Upper lobe of right lung (tissue), 1 donor: Measurements from ENCODE around the gene PRDM10. TPM values are rescaled to one million over a fixed set of nuclear protein-coding genes. Genes with fewer than 3 reads are reported as not detected.

Experiments used
- ATAC-seq: fragments of 200-7000 bp; cut with Tn5 transposase; one replicate; pipeline ENCODE4 v1.9.1; 2020; ENCODE audit warnings: mild to moderate bottlenecking, moderate library complexity
- DNase-seq: peaks from one replicate; pipeline ENCODE4 v3.0.0-alpha.2; 2020
- H3K27ac ChIP-seq: fragments of 200-600 bp; one replicate; pipeline ENCODE4 v1.8.0; 2022
- H3K27me3 ChIP-seq: fragments of 200-600 bp; one replicate; pipeline ENCODE4 v1.8.0; 2022; ENCODE audit warnings: mild to moderate bottlenecking
- H3K36me3 ChIP-seq: fragments of 200-600 bp; one replicate; pipeline ENCODE4 v1.8.0; 2022
- H3K4me1 ChIP-seq: fragments of 200-600 bp; one replicate; pipeline ENCODE4 v1.8.0; 2022
- H3K4me3 ChIP-seq: fragments of 200-600 bp; one replicate; pipeline ENCODE4 v1.8.0; 2022; ENCODE audit warnings: mild to moderate bottlenecking
- H3K9me3 ChIP-seq: fragments of 200-600 bp; one replicate; pipeline ENCODE4 v1.8.0; 2022
- intact Hi-C: fragments of 100-400 bp; cut with DNase I; formaldehyde crosslinking; loops from one replicate; pipeline ENCODE4 v1.11.0; 2022
- total RNA-seq: library from RNA; stranded (reverse); fragmentation: NEBNext Ultra II Directional; extraction: Animal tissue kit (Norgen Biotek cat#: 25700); gene quantifications from one replicate; pipeline ENCODE4 v1.2.1, GENCODE V29; 2021
- TF ChIP-seq, protein P1 (sequence below): fragments of 200-600 bp; IDR thresholded peaks from one replicate; pipeline ENCODE4 v1.8.0; 2022; ENCODE audit warnings: antibody characterized with exemption
- donor health status: DM: no; HTN: yes; CAD: no; lungs with severe emphysema.

PRDM10 gene
- total RNA-seq, 1 donor from 2014 or later: 15.7 TPM

DNA sequence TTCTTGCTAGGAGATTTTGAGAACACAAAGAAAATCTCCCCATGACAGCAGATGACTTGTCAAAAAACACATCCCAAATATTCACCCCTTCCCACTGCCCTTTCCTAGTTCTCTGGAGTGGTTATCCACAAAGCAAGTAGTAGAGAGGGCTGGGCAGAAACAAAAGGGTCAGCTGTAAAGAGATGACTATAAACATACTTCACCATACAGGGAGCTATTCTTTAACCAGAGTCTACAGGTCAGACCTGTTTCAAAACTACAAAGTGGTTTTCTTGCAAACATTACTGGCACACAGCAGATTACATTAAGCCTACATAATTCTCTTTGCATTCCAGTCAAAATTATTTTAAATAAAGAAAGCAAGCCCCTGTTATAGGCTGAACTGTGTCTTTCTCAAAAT, 59.6 kb downstream of the PRDM10 start:
- H3K36me3 ChIP-seq: peaks cover 15% of the 10 kb centered on the region
- ATAC-seq: peak; percentile 24
- DNase-seq: no peak
- H3K4me1 ChIP-seq: no peaks in the 10 kb centered on the region
- H3K4me3 ChIP-seq: no peak overlapping the region
- TF ChIP-seq, protein P1, sequence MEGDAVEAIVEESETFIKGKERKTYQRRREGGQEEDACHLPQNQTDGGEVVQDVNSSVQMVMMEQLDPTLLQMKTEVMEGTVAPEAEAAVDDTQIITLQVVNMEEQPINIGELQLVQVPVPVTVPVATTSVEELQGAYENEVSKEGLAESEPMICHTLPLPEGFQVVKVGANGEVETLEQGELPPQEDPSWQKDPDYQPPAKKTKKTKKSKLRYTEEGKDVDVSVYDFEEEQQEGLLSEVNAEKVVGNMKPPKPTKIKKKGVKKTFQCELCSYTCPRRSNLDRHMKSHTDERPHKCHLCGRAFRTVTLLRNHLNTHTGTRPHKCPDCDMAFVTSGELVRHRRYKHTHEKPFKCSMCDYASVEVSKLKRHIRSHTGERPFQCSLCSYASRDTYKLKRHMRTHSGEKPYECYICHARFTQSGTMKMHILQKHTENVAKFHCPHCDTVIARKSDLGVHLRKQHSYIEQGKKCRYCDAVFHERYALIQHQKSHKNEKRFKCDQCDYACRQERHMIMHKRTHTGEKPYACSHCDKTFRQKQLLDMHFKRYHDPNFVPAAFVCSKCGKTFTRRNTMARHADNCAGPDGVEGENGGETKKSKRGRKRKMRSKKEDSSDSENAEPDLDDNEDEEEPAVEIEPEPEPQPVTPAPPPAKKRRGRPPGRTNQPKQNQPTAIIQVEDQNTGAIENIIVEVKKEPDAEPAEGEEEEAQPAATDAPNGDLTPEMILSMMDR: no peak
- H3K9me3 ChIP-seq: no peaks in the 10 kb centered on the region
- no peak overlapping the region for H3K27ac ChIP-seq
- H3K27me3 ChIP-seq: no peaks in the 10 kb centered on the region
- intact Hi-C loops: no loop called here

DNA sequence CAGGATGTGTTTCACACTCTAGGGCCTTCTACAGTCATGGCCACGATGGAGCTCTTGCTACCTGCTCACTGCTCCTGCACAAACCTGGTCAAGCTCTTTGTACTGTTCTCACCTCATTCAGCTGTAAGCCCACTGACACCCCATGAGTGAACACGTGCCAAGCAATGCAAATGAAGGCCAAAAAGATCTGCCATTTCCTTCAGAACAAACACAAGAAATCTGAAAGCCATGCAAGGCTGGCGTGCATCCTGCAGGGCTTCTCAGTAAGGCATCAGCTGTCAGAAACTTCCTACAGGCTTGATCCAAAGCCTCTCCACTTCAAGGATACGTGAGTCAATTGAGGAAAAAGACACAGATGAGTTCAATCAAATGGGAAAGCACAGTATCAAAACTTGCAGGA, 63.1 kb downstream of the PRDM10 start:
- intact Hi-C loops: no loop called here
- TF ChIP-seq, protein P1: no peak

DNA sequence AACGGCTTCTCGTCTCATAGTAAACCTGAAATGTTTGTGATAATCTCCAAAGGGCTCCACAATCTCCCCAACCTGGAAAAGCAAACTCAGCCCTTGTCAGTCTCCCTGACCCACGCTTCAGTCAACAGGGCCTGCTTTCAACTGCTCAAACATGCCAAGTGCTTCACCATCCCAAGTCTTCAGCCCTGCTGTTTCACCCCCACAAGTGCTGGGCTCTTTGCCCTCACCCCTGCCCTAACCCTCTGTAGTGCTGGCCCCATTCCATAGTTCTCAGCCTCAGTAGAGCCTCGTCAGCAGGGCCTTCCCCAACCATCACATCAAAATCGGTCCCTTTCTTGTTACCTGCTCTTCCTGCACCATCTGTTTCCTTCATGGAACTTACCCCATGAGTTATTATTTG, 63.9 kb downstream of the PRDM10 start:
- Histone ChIP-seq H3K9me3 (no peaks in the 10 kb centered on the region), H3K4me1 (no peaks in the 10 kb centered on the region), H3K4me3 (no peak overlapping the region), H3K27ac (no peak overlapping the region), H3K36me3 (peaks cover 10% of the 10 kb centered on the region), H3K27me3 (no peaks in the 10 kb centered on the region)
- DNase-seq (no peak), ATAC-seq (peak; percentile 68)
- TF ChIP-seq, protein P1: no peak
- intact Hi-C loops: no loop called here

More for the DNA sequence above, 63.1 kb downstream of the PRDM10 start:
- Histone ChIP-seq H3K27ac (no peak overlapping the region), H3K4me1 (no peaks in the 10 kb centered on the region), H3K27me3 (no peaks in the 10 kb centered on the region), H3K36me3 (peaks cover 4% of the 10 kb centered on the region), H3K4me3 (no peak overlapping the region), H3K9me3 (no peaks in the 10 kb centered on the region)
- no peak for DNase-seq
- no peak for ATAC-seq

DNA sequence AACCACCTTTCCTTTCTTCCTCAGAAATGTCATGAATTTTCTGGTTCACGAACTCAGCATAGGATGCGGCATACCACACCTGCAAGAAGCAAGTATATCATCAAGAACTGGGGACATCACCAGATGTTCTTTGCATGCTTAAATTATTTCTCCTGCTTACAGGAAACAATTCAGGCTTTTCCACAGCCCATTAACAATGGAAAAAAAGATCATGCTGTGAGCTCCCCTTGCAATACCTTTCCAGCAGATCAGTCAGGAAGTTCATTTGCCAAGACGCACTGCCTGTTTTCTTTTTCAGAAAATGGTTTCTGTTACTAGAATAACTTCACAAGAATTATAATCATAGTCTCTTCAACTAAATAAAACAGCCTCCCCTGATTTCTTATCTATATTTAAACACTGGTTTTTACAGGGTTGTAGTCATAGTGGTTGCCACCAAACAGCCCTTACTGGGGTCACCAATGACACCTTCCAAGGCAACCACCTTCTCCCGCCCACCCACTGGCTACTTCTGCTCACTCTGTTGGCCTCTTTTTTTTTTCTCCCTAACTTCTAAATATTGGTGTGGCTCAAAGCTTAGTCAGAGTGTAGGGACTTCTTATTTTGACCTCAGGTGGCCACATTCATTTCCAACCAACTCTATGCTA, 64.9 kb downstream of the PRDM10 start:
- no peaks in the 10 kb centered on the region for H3K9me3 ChIP-seq
- no peak overlapping the region for H3K27ac ChIP-seq
- H3K4me3 ChIP-seq: no peak overlapping the region
- no peaks in the 10 kb centered on the region for H3K4me1 ChIP-seq
- intact Hi-C loops: no loop called here
- H3K27me3 ChIP-seq: no peaks in the 10 kb centered on the region
- DNase-seq (no peak), ATAC-seq (no peak)
- peaks cover 11% of the 10 kb centered on the region for H3K36me3 ChIP-seq
- TF ChIP-seq, protein P1: no peak

DNA sequence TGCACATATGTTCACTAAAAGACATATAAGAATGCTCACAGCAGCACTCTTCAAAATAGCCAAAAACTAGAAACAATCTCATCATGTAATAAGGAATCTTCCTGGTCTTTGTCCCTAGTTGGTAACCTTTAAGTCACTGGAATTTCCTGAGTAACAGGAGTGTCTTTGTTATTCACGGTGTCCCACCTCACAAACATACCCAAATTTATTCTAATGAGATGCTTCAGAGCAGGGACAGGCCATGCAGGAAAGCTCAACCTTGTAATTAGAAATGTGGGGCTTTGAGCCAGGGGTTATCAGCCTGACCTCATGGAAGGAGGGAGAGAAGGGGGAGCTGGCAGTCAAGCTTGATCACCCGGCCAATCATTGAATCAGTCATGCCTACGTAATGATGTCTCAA, 66.9 kb downstream of the PRDM10 start:
- TF ChIP-seq, protein P1: no peak
- ATAC-seq (no peak), DNase-seq (no peak)
- H3K9me3 ChIP-seq: no peaks in the 10 kb centered on the region
- H3K4me1 ChIP-seq: no peaks in the 10 kb centered on the region
- intact Hi-C loops: no loop called here
- peaks cover 10% of the 10 kb centered on the region for H3K36me3 ChIP-seq
- no peak overlapping the region for H3K4me3 ChIP-seq
- H3K27ac ChIP-seq: no peak overlapping the region
- no peaks in the 10 kb centered on the region for H3K27me3 ChIP-seq

DNA sequence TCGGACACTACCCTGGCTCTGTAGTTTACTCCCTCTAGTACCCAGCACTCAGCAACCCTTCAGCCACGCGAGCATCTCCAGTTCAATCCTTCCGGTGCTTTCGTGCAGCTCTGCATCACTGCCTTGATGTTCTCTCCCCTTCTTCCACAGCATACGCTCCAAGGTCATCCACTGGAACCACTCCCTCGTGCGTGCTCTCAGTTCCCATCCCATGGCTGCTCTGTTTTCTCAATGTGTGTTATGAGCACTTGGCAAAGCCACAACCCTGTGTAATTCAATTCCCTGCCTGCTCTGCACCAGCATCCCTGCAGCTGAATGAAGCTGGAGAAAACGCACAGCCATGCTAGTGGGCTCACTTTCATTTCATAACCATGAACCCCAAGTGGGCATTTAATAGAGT, 68.7 kb downstream of the PRDM10 start:
- TF ChIP-seq, protein P1: no peak
- H3K36me3 ChIP-seq: peaks cover 14% of the 10 kb centered on the region
- ATAC-seq: no peak

More for the DNA sequence above, 68.7 kb downstream of the PRDM10 start:
- Histone ChIP-seq H3K27me3 (no peaks in the 10 kb centered on the region), H3K9me3 (no peaks in the 10 kb centered on the region), H3K27ac (no peak overlapping the region), H3K4me1 (no peaks in the 10 kb centered on the region), H3K4me3 (no peak overlapping the region)
- intact Hi-C loops: no loop called here
- no peak for DNase-seq
